Measurements from ENCODE around the gene PRND.
"Not testable (repeated sequence)": the region's sequence is repeated elsewhere in the genome, so short reads cannot be mapped to it uniquely, and the experiment has no call there.

Gene PRND

DNA sequence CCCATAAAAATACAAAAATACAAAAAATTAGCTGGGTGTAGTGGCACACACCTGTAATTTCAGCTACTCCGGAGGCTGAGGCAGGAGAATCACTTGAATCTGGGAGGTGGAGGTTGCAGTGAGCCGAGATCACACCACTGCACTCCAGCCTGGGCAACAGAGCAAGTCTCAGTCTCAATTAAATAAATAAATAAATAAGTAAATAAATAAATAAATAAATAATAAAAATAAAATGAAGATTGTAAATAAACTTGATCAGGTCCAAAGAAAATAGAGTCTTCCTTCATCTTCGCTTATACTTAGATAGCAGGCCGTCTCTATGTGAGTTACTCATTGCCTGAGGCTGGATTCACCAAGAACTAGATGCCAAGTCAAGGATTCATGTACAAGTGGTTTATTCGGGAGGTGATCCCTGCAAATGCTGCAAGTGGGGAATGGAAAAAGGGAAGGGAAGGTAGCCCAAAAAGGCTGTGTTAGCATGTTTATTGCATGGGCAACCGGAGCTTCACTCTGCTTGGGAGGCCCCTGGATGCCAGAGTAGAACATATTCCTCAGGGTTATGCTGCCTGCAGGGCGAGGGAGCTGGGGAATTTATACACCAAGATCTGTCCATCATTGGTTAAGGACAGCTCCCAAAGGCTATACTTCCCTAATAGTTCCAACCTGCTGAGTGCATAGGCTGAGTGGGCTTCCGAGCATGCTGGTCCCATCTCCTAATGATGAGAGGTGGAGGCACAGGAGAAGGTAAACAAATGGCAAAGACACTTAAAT is 16.3 kb downstream of the PRND start:
- no peak for DNase-seq (ENCODE audit: low read depth)

DNA sequence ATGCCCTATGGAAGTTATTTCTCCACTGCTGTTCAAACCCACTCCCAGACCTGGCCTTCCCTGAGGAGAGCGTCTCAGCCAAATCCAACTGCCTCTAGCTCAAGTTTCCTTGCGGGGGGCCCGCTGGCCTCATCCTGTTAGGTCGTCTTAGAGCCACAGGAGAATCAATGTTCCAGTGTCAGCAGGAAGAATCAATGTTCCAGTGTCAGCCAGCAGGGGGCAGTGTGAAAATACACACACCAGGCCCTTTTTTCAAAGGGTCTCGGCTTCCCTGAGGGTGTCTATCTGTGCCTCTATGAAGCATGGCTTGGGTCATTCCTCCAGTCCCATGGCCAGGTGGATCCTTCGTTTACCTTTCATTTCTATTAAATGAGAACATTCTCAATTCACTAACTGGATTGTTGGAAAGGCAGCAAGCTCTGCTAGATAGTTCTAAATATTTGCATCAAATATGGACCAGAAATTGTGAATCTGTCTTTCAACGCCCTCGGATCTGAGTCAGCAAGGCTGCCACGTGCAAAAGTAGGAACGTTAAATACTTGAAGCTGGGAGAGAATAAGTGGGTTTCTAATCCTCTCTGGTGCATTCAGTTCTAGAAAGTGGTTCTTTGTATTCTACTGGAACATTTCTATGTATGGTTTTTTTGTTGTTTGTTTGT is 19.2 kb downstream of the PRND start:
- peak; percentile 50 for DNase-seq (ENCODE audit: low read depth)

DNA sequence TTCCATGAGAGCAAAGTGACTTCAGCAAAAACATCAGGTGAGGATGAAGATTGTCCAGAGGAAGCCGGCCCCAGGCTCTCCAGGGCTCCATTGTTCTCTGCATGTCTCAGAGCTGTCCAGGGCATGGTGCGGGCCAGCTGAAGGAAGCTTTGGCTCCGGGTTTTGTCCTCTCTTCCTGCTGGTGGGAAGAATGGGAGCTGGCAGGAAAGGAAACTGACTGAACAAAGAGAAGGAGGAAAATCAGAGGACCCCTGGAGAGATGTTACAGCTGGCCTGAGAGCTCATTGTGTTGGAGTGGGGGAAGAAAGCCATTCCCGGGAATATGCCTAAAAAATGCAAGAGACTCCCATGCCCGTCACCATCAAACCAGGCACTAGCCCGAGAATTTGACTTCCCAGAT is 27.1 kb downstream of the PRND start:
- DNase-seq (ENCODE audit: low read depth) = no peak

DNA sequence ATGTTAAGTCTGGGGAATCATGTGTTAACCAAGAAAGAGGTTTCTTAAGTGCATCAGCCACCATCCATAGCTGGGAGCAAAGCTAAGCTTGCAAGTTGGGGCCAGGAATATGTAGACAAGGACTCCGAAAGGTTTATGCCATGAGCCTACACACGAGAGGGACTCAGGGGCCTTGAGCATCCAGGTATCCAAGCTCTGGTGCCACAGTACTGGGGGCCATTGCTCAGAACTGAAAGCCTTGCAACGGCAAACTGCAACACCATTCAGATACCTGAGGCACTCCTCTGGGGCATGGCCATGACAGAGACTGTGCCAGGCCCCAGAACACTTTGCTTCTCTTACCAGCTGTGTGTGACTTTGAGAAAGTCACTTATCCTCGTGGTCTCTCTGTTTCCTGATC is 27.6 kb downstream of the PRND start:
- DNase-seq (ENCODE audit: low read depth) = no peak

DNA sequence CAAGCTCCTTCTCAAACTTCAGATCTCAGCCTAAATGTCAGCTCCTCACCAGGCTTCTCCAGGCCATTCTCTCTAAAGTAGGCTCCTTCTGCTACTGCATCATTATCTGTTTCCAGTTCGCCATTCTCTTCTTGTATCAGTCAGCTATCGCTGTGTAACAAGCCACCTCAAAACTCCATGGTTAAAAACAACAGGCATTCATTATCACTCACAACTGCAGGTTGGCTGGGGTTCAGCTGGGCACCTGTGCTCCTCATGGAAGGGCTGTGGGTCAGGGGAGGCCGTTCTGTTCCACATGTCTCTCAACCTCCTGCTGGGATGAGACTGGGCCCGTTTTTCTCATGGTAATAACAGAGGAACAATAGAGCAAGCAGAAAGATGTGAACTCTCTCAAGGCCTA is 28.7 kb downstream of the PRND start:
- no peak for DNase-seq (ENCODE audit: low read depth)

DNA sequence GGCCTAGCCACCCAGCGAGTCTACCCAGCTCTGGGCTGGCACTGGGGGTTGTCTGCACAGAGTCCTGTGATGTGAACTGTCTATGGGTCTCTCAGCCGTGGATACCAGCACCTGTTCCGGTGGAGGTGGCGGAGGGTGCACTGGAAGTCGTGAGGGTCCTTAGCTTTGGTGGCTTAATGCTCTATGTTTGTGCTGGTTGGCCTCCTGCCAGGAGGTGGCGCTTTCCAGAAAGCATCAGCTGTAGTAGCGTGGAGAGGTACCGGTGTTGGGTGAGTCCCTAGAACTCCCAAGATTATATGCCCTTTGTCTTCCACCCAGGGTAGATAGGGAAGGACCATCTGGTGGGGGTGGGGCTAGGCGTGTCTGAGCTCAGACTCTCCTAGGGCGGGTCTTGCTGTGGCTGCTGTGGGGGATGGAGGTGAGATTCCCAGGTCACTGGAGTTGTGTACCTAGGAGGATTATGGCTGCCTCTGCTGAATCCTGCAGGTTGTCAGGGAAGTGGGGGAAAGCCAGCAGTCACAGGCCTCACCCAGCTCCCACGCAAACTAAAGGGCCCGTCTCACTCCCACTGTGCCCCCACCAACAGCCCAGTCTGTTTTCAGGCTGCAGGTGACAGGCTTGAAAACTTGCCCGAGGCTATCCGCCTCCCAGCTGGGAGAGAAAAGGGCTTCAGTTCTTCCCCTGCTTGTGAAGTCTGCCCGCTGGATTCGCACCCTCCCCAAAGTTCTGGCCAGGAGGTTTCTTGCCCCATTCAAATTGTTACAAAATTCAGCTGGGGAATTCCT is 37.6 kb downstream of the PRND start:
- DNase-seq (ENCODE audit: low read depth) = peak; percentile 13

DNA sequence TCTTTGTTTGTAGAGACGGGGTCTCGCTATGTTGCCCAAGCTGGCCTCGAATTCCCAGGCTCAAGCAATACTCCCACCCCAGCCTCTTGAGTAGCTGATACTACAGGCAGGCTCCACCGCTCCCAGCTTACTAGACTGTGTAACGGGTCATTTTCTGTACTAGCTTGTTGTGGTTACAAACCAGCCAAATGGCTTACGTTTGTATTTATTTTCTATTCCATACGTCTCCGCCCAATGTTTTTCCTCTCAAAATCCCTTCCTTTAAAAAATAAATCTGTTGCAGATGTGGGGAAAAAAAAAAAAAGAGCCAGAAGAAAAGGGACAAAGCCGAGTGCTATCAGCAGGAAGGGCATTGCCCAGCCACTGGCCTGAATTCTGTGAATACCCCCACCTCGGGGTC is 41.6 kb downstream of the PRND start:
- no peak for DNase-seq (ENCODE audit: low read depth)

DNA sequence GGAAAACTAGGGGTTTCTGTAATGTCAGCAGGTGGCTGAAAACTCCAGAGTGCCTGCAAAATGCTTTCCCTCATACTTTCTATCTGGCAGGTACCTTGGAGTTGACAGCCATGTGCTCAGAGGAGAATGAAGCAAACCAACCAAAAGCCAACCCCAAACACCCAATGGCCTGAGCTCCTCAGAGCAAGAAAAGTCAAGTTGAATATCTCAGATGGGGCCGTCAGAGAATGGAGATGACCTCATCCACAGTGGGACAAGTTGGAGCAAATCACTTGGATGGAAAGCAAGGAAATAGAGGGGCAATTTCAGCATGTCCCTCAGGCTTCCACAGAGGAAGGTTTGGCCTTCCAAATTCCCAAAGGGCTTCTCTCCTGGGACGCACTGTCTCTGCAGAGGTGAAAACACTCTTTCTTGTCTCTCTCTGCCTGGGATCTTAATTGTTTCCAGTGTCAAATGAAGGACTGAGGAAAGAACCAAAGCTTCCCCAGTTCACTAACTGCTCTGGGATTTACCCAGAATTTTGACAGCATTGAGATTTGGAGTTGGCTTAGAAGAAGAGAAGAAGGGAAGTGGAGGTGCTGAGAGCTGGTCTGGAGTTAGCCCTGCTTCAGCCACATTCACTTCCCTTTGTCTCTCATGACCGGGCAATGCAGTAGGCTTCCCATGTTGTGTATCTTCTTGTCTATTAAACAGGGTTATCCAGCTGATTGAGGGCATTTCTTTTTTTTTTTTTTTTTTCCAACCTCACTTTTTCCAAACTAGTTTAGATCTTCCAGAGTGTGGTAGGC is 42.2 kb downstream of the PRND start:
- no peak for DNase-seq (ENCODE audit: low read depth)

DNA sequence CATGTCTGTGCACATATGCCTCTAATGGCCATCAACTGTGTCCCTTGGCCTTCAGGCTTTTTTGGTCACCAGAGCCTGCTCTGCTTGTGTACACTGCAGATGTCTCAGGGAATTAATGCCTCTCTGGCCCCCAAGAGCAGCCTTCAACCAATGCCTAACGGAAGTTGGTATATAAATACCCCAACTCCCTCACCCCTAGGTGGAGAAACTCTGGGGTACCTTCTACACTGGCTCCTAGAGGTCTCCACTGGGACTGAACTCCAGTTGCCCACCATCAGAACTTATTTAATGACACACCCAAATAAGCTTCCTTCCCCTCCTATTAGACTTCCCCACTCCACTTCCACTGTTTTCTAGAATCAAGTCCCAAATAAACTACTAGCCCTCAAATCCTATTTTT is 43.1 kb downstream of the PRND start:
- DNase-seq (ENCODE audit: low read depth) = no peak

DNA sequence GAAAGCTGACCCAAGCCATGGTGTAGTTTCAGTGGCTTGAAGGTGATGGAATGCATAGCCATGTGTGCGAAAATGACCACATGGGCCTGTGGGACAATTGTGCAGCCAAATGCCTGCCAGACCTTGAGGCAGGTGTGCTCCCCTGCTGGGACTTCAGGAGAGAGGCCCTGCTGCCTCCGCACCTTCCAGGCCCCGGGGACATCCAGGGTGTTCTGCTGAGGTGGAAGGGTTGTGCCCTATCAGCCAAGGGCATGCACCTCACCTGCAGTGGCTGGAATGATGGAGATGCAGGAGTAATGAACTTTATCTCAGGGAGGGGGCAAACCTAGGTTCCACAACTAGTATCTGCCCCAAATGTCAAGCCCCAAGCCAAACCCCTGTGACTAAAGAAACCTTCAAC is 44.0 kb downstream of the PRND start:
- no peak for DNase-seq (ENCODE audit: low read depth)

DNA sequence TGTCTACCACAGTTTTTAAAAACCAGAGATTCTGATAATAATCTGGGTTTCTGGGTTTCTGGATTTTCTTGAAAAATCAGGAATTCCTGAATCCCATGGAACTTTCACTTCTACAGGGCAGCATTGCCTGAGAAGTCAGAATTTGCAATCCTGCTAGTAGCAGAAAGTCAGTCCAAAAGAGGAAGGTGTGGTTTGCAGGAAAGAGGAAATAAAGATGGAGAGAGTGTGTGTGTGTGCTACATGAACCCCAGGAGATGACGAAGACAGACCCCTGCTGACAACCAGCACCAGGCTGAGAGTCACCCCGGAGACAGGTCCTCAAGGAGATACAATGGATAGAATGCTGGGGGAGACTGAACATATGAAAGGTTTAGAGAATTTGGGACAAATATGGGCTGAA is 44.9 kb downstream of the PRND start:
- DNase-seq (ENCODE audit: low read depth) = no peak

DNA sequence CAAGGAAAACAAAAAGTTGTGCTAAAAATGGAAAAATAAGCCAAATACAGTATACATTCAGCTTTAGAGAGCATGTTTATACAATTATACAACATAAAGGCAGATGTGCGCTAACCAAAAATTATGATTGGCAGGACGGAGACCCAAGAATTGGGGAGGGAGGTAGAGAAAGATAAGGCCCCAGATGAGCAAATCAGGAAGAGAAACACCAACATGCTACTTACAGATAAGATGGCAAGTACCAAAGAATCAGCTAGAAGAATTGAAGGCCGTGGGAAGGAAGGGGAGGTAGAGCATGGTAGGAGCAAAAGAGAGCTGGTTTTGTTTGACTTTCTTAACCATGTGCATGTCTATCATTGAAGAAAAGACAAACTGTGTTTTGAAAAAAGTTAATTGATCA is 45.4 kb downstream of the PRND start:
- no peak for DNase-seq (ENCODE audit: low read depth)

DNA sequence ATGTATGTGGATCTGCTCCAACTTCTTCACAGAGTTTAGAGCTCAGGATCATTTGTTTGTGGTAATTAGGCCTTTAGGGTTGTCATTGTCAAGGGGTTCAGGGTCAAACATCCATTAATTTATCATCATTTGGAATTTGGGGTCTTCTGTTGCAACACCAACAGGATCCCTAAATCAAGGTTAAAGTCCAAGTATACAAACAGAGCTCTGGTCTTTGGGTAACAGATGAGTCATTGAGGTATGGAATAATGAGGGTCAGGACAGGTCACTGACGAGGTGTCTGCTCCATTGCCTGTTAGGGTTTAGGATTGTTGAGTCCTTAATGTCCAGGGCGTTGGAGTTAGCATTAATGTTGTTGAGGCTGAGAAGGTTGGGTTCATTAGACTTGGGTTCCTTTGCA is 47.6 kb downstream of the PRND start:
- no peak for DNase-seq (ENCODE audit: low read depth)

DNA sequence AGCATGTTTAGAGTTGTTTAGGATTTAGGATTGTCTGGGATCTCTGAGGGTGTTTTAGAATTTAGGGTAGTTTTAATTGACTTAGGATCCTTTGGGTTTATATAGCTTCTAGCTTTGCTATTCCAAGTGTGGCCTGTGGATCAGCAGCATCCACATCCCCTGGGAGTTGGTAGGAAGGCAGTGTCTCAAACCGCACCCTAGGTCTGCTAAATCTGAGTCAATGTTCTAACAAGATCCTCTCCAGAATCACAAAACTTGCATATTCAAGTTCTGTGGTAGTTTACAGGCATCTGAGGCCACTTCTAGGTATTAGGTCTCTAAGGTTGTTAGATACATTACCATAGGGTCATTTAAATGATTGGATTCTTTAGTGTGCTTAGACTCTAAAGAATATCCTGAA is 48.3 kb downstream of the PRND start:
- DNase-seq (ENCODE audit: low read depth) = no peak

DNA sequence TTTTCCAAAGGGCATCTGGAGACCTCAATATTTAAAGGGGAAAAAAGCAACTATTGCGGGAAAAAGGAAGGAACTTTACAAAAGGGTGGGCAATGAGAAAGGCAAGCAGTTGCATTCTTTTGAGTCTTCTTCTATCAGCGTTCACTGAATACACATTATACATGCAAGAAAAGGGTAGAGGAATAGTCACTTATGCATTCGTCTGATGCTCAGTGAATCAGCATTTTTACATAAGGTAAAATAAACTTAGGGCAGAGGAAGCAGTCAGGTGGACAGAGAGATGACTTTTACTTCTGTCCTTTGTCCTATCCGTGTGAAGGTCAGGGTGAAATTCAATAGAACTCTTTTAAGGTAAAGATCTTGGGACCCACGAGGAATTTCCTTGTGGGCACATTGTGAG is 49.3 kb downstream of the PRND start:
- DNase-seq (ENCODE audit: low read depth) = no peak

DNA sequence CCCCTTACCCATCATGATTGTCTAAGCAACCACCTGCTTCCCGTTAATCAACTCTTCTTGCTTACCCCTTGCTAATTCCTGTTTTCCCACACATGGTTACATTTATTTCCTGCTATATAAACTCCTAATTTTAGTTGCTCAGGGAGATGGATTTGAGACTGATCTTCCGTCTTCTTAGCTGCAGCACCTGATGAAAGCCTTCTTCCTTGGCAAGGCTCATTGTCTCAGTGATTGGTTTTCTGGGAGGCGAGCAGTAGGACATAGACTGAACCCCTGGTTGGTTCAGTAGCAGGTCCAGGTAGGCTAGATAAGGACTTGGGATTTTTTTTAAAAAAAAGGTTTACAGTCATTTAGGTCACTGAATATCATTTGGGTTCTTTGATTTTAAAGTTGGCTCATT is 50.4 kb downstream of the PRND start:
- no peak for DNase-seq (ENCODE audit: low read depth)

DNA sequence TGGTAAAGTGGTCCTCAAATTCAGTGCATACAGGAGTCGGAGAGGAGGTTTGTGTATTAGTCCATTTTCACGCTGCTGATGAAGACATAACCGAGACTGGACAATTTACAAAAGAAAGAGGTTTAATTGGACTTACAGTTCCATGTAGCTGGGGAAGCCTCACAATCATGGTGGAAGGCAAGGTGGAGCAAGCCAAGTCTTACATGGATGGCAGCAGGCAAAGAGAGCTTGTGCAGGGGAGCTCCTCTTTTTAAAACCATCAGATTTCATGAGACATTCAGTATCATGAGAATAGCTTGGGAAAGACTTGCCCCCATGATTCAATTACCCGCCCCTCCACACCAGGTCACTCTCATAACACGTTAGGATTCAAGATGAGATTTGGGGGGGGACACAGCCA is 51.3 kb downstream of the PRND start:
- DNase-seq (ENCODE audit: low read depth) = not testable (repeated sequence)

DNA sequence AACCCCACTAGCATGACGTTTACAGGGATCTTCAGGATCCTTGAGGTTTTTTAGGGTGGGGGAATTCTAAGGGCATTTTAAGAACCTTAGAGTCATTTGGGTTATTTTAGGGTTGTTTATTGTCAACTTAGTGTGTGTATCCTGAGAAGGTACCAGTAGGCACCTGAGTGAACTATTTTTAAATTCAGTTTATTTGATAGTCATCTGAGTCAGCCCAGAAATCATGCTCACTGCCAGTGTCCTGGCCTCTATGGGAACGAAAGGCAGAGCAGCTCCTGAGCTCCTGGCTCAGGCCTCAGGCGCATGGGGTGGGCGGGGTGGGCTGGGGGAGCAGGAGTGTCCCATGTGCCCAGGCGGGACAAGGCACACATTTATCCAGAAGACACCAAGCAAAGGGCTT is 52.0 kb downstream of the PRND start:
- DNase-seq (ENCODE audit: low read depth) = no peak

DNA sequence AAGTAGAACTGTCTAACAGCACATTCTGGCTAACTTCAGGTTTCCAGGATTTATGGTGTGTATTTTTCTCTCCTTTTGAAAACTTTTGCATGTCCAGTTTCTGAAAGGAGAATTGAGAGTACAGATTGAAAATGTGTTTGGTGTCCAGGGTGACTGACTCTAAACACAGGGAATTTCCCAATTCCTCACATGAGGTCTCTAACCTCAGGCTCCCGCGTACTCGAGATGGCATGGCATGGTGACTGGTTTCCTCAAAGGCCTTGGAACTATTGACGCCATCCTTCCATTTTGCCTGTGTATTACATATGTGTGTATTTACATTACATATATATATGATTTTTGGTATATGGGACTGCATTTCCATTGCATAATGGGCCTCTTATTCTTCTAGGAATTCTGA is 52.5 kb downstream of the PRND start:
- DNase-seq (ENCODE audit: low read depth) = no peak

DNA sequence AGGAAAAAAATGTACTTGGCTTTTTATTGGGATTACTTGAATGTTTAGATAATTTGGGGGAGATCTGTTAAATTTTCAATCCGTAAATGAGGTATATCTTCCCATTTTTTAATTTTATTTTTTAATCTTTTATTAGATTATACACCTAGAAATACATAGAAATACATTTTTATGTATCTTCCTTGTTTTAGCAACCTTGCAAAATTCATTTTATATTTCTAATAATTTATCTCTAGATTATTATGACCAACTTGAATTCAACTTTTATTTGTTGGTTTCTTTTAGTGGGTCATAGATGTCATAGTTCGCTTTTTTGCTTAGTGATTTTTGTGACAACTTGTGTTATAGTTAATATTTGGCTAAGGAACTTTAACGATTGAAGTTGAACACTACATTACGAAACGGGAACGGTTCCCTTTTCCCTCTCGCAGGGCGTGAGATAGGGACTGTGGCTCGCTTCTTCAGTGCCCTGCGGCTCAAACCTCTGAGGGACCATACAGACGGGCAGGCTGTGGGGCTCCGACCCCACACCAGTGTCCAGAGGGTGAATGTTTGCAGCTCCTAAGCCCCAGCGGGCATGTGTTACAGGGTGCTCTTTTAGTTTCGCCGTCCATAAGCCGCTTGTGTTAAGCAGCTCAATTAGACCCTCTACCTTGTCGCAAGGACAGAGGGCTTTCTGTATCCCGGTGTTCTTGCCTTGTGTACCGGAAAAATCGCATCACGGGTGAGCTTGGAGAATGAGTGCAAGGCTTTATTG is 53.8 kb downstream of the PRND start:
- no peak for DNase-seq (ENCODE audit: low read depth)

DNA sequence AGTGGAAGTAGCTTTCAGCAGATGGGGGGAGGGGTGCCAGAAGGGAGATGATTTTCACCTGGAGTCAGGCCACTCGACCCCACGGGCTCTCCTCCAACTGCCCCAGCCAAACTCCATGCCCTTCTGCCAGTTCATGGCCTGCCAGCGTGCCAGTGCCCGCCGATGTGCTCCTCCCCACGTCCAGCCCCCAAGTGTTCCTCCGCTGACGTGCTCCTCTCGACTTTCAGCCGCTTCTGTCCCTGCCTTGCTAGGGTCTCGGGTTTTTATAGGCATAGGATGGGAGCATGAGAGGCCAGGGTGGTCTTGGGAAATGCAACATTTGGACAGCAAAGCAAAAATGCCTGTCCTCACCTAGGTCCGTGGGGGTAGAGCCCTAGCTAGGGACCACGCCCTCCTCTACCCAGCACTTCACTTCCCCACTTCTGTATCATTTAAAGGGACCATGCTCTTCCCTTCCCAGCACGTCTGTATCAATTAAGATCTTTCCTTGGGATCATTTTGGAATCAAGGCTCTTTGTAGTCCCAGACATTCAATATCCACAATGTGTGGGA is 54.4 kb downstream of the PRND start:
- DNase-seq (ENCODE audit: low read depth) = no peak

Data from stimulated activated CD8-positive, alpha-beta memory T cell treated with anti-CD3 and anti-CD28 coated beads, Interleukin-7, amount 100 ng/mL, for 24 hours (primary cell).